DMS 273 (cell line): ENCODE measurements around the gene TRPM2.

ENCODE experiments used
- DNase-seq: peaks from one replicate; lab custom pipeline; 2025; ENCODE audit not compliant: unreplicated experiment; lab: John Stamatoyannopoulos, UW

TRPM2 gene

GRCh38 chr21:44370786-44371410, 17.5 kb downstream of the TRPM2 start:
- no peak for DNase-seq

- DNase-seq = no peak
Measured at GRCh38 chr21:44371596-44371995, 18.2 kb downstream of the TRPM2 start.

GRCh38 chr21:44372616-44373015, 19.2 kb downstream of the TRPM2 start:
- no peak for DNase-seq

DNA sequence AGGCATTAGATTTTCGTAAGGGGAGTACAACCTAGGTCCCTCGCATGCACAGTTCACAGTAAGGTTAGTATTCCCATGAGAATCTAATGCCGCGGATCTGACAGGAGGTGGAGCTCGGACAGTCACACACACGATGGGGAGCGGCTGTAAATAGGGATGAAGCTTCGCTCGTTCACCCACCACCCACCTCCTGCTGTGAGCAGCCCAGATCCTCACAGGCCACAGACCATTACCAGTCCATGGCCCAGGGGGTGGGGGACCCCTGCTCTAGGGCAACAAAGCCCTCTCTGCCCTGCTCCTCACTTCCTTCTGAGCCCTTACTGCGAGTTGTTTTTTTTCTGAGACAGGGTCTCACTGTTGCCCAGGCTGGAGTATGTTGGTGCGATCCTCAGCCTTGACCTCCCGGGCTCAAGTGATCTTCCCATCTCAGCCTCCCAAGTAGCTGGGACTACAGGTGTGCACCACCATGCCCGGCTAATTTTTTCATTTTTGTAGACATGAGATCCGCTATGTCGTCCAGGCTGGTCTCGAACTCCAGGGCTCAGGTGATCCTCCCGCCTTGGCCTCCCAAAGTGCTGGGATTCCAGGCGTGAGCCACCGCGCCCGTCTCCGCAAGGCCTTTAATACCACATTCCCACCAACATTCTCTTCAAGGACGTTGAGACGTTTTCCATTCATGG, 21.3 kb downstream of the TRPM2 start:
- no peak for DNase-seq

GRCh38 chr21:44375281-44375651, 21.8 kb downstream of the TRPM2 start:
- DNase-seq = no peak

DNA sequence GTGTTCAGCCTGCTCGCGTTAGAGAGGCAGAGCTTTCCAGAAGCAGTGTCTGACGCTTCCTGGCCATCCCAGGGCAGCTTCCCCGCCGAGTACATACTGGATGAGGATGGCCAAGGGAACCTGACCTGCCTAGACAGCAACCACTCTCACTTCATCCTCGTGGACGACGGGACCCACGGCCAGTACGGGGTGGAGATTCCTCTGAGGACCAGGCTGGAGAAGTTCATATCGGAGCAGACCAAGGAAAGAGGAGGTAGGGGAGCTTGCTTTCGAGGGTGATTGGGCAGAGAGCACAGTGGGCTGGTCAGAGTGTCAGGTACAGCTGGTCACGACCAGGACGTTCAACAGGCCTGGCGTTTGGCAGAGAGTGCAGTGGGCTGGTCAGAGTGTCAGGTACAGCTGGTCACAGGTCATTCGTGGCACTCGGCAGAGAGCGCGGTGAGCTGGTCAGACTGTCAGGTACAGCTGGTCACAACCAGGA, 22.4 kb downstream of the TRPM2 start:
- DNase-seq = no peak

GRCh38 chr21:44376606-44377005, 23.2 kb downstream of the TRPM2 start:
- no peak for DNase-seq

- DNase-seq = peak; percentile 43
Measured at GRCh38 chr21:44377201-44377921, 23.9 kb downstream of the TRPM2 start.

DNA sequence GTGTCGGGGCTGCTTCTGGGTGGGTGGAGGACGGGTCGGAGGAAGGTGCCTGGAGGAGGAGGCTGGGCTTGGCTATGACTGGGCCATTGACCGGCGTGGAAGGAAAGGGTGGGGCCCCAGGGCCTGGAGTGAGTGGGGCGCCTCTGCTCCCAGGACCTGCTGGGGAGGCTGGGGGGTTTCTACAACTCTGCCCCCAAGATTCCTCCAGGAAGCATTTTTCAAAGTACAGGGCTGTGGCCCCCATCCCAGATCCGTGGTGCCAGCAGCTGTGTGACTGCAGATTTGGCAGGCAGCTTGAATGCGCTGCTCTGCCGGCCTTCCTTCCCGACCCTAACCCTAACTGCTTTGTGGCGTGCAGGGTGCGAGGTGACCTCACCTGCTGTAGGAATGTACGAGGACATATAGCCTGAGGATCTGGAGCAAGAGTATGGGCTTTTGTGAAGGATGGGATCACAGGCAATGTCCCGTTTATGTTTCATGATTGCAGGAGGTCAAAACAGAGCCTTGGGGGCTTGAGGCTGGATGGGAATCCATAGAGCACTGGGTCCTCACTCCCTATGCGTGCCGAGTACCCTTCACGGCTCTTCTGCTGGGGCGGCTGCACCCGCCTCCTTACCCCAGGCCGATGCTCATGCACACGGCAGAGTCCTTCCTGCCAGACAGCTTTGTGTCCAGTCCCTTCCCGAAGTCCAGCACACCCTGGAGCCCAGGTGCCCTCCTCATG, 24.7 kb downstream of the TRPM2 start:
- DNase-seq = no peak

DNA sequence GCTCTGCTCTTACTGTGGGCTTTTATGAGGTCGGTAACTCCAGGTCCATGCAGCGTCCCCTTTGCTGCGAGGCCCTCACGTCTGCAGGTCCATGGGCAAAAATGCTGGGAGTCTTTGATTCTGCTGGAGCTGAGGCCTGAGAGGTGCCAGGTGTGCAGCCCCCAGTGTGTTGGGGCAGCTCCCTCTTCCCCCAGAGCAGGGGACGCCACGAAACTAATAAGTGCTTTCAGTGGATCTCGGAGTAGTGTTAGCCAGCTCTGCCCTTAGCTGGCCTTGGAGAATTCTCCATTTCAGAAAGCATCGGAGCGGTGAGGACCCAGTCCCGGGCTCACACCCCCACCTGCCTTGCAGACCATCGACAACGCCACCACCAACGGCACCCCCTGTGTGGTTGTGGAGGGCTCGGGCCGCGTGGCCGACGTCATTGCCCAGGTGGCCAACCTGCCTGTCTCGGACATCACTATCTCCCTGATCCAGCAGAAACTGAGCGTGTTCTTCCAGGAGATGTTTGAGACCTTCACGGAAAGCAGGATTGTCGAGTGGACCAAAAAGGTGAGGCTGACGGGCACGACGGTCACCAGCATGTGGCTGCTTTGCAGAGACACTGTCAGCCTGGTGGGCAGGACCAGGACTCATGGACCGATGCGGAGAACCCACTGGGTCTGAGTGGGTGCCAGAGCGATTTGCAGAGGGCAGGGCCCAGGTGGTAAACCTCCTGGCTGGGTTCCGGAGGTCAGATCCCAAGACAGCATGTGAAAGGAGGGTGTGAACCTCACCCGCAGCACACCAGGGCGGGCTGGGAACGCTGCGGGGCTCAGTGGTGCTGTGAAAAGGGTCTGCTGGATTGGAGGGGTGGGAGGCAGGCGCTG, 25.5 kb downstream of the TRPM2 start:
- no peak for DNase-seq

- no peak for DNase-seq
Measured at GRCh38 chr21:44379515-44379848, 26.1 kb downstream of the TRPM2 start.

DNA sequence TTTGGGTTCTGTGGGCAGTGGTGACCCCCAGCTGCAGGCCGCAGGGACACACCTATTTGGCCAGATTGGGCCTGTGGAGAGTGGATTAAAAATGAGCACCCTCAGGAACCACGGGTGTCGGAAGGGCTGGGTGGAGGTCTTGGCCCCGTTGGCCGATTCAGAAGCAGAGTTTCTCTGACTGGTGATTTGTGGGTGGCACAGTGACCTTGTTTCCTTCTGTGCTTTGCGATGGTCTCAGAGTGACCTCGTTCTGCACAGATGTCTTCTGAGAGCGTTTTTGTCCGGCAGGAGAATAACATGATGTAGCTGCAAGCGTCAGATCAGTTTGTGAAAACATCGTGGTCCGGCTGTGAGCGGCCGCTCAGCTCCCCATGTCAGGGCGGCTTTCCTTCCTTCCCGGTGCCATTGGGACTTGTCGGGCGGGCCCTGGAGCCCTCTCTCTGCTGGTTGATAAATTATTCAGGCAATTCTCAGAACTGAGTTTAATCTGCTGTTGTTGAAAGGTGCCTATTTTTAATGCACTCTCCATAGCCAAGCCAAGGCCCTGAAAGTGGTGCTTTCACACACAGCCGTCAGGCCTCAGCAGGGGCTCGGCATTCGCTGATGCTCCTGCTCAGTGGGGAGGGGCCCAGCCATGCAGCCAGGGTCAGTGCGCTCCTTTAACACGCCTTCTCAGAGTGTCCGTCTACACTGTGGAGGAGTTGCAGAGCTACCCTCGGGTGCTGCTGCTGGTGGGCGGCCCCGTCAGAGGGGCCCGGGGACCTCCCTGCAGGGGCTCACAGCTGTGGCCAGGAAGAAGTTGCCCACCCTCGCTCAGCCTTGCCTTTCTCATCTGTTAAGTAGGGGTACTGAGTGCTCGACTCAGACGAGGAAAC, 26.8 kb downstream of the TRPM2 start:
- DNase-seq = no peak

DNA sequence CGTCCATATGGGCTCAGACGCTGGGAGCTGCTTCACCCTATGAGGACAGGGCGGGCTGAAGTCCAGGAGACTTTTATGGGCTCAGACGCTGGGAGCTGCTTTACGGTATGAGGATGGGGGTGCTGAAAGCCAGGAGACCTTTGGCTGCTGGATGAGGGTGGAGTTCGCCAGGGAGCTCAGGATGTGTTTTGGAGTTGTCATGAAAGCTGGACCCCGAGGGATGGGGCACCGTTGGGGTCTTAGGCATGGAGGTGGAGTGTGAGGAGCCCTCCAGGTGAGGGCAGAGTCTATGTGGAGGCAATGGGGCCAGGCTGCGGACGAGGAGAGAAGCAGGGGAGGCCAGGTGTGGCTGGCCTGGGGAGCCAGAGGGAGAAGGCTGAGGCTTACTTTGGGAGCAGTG, 27.5 kb downstream of the TRPM2 start:
- no peak for DNase-seq

DNA sequence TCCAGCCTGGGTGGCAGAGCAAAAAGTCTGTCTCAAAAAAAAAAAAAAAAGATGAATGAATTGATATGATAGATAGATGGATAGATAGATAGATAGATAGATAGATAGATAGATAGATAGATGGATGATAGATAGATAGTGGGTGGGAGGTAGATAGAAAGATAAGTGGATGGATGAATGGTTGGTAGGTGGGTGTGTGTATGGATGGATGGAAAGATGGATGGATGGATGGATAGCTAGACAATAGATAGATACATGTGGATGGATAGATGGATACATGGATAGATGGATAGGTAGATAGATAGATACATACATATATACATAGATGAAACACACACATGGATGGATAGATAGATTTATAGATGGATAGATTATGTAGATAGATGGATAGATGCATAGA, 28.5 kb downstream of the TRPM2 start:
- no peak for DNase-seq

DNA sequence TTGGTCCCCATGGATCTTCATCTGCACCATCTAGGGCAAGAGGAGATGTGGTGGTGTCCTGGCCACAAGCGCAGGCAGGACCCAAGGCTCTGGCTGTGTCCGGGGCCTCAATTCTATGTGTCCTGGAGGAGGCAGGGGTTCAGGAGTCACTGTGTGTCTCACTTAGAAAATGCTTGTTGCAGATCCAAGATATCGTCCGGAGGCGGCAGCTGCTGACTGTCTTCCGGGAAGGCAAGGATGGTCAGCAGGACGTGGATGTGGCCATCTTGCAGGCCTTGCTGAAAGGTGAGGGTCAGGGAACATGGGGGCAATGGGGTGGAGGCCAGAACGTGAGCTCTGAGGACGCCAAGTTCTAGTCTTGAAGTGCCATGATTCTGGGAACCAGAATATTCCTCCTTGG, 29.1 kb downstream of the TRPM2 start:
- no peak for DNase-seq

- no peak for DNase-seq
Measured at GRCh38 chr21:44383216-44383615, 29.8 kb downstream of the TRPM2 start.

- DNase-seq = no peak
Measured at GRCh38 chr21:44384968-44385367, 31.5 kb downstream of the TRPM2 start.

DNA sequence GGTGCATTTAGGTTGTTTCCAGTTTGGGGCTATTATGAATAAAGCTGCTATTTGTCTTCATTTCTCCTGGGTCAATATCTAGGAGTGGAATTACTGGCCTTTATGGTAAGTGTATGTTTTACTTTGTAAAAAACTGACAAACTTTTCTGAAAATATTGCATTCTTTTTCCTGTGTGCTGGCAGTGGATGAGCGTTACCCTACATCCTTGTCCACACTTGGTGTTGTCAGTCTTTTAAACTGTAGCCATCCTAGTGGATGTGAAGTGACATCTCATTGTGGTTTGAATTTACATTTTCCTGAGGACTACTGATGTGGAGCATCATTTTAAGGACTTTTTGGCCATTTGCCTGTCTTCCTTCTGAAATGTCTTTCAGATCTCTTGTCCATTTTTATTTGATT, 35.9 kb downstream of the TRPM2 start:
- DNase-seq = no peak

GRCh38 chr21:44390886-44391285, 37.5 kb downstream of the TRPM2 start:
- no peak for DNase-seq
